Measurements from ENCODE around the gene MDC1.
"Not testable (repeated sequence)": the region's sequence is repeated elsewhere in the genome, so short reads cannot be mapped to it uniquely, and the experiment has no call there.

Gene MDC1

DNA sequence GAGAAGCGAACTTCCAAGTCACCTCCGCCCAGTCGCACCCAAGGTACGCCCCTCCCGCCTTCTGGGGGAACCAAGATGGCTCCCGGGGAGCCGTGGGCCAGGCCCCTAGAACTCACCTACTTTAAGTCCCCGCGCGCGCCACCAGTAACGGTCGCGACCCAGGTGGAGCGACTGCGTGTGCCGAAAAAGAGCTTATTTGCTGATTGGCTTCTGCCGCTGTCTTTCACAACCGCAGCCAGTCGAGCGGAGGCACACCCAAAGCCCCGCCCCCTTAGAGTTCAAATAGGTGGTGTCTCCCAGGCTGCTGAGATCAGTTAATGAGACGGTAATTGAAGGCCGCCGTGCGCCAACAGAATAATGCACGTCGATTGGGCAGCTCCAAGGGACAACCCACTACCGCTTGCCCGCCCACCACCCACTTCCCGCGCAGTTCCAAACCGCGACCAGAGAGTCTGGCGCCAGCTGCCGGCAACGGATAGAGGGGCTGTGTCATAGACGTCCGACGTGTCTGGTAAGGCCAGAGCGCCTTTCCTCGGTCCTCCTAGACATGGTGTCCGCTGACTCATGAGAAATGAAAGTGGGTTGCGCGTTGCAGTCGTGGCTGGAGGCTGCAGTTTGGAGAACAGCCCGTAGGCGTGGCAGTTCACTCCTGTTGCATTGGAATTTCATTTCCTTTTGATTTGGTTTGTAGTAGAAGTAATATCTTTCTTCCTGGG is at the start of gene MDC1:
Gene MDC1, minus strand, starts transcription at position 153 of the 716 bp plus-strand sequence. CDS start 2,106 bp downstream, outside the sequence.
- DNase-seq = peak; percentile 99

DNA sequence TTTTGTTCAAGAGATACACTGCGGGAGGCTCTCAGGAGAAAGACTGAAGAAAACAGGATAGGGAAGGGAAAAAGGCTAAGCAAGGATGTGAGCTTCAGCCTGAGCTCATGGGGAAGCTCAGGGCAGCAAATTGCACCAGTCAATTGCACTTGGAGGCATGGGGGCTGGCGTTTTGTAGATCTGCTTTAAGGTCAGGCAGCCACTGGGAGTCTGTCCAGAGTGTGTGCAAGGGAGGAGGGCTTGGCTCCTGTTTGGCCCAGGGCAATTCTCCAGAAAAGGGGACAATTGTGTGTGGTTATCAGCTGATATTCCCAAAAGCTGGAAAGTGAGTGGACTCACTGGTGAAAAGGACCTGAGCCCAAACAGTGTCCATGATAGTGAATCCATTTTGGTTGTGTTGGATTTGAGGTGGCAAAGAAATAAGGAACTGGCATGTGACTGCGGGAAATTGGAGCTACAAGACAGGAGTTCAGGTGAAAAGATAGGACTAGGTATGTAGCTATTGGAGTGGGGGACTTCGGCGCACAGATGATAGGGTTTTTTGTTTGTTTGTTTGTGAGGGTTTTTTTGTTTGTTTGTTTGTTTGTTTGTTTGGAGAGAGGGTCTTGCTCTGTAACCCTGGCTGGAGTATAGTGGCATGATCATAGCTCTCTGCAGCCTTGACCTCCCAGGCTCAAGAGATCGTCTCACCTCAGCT is 49.5 kb upstream of the MDC1 start:
- no peak for DNase-seq

GRCh38 chr6:30765495-30765894 is 48.4 kb upstream of the MDC1 start:
- not testable (repeated sequence) for DNase-seq

GRCh38 chr6:30764490-30765043 is 47.5 kb upstream of the MDC1 start:
- DNase-seq = not testable (repeated sequence)

GRCh38 chr6:30763618-30764489 is 46.8 kb upstream of the MDC1 start:
- no peak for DNase-seq

DNA sequence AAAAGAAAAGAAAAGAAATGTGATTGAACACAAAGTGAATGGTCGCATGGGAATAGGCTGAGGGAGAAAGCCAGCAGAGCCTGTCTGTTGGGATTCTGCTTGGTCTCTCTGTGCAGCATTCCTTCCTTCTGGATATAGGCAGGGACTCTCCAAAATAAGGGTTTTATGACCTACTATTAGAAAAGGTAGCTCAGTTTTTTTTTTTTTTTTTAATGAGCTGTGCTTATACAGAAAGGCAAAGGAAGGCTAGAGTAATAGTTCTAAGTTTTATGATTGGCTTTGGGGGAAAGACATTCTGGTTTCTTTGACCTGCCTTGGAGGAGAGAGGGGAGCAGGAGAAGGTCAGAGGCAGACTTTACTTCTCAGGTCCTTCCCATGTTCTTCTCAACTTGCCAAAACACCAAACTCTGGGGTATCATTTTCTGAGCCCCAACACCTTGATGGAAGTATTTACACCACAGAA is 46.1 kb upstream of the MDC1 start:
- no peak for DNase-seq

DNA sequence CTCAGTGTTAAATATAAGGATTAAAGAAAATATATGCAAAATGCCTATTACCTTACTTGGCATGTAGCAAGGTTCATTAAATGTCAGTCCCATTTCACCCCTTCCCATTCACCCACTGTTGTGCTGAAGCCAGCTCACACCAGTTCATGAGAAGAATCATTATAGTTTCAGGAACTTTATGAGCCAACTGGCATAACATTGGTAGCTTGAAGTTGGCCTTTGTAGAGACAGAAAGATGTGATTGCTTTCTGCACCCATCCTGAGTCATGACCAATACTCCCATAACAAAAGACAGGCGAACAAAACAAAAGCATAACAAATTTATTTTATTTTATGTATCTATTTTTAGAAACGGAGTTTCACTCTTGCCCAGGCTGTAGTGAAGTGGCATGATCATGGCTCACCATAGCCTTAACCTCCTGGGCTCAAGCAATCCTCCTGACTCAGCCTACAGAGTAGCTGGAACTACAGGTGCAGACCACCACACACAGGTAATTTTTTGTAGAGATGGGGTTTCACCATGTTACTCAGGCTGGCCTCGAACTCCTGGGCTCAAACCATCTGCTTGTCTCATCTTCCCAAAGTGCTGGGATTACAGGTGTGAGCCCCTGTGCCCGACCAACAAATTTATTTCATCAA is 44.8 kb upstream of the MDC1 start:
- no peak for DNase-seq

DNA sequence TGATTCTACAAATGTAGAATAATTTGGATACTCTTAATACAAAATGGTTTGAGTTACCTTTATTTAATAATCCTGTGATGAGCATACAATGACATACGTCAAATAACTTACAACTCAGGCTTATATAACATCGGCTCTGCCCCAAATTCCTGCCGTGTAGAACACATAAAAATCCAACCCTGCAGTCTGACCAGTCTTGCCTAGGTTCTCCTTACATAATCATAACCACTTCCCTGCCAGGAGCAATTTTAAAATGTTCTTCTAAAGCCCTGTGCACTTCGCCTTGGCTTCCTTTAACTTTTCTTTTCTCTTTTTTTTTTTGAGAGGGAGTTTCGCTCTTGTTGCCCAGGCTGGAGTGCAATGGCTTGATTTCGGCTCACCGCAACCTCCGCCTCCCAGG is 43.5 kb upstream of the MDC1 start:
- DNase-seq = no peak

DNA sequence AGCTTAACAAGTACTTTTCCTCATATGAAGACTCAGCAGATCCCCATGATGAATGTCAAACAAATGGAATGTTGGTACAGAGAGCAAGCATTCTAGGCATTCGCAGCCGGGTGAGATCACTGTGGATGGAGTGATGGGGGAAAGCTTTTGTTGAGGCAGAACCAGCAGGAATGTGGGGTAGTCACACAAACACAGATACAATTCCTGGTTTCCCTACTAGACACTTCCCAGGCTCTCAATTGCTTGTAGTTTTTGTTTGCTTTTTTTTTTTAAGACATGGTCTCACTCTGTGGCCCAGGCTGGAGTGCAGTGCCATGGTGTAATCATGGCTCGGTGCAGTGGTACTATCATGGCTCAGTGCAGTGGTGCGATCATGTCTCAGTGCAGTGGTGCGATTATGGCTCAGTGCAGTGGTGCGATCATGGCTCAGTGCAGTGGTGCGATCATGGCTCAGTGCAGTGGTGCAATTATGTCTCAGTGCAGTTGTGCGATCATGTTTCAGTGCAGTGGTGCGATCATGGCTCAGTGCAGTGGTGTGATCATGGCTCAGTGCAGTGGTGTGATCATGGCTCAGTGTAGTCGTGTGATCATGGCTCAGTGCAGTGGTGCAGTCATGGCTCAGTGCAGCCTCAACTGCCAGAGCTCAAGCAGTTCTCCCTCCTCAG is 42.6 kb upstream of the MDC1 start:
- peak; percentile 75 for DNase-seq

DNA sequence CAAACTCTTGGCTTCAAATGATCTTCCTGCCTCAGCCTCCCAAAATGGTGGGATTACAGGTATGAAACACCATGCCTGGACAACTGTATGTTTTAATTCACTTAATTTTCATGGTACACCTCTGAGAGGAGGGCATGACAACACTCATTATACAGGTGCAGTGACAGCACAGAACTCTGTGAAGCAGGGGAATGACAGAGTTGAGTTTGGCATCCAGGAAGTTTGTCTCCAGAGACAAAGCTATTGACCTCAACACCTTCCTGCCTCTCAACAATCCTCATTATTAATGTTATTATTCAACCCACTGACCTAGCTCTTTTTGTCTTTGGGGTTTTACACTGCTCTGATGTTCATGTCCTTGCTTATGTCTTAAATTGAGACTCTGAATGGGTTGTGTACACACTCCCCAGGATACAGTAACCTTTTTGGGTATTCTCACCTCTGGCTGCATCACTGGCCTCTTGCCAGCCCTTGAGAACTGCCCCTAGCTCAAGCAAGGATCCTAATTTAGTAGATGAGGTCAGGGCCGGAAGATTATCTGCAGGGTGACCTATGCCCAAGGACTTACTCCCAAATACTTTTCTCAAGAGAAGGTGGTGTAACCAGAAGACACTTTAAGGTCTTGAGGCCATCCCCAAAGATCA is 40.3 kb upstream of the MDC1 start:
- DNase-seq = no peak

DNA sequence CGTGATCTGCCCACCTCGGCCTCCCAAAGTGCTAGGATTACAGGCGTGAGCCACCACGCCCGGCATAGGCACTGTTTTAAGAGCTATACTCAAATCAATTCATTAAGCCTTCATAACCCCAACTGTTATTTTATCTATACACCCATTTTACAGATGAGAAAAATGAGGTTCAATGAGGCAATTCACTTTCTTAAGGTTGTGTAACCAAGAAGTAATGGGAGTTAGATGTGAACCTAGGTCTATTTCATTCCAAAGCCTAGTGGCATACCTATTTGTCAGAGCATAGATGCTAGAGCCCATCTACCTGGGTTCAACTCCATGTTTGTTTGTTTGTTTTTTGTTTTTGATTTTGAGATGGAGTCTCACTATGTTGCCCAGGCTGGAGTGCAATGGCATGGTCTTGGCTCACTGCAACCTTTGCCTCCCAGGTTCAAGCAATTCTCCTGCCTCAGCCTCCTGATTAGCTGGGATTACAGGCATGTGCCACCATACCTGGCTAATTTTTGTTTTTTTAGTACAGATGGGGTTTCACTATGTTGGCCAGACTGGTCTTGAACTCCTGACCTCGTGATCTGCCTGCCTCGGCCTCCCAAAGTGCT is 39.4 kb upstream of the MDC1 start:
- DNase-seq = not testable (repeated sequence)

DNA sequence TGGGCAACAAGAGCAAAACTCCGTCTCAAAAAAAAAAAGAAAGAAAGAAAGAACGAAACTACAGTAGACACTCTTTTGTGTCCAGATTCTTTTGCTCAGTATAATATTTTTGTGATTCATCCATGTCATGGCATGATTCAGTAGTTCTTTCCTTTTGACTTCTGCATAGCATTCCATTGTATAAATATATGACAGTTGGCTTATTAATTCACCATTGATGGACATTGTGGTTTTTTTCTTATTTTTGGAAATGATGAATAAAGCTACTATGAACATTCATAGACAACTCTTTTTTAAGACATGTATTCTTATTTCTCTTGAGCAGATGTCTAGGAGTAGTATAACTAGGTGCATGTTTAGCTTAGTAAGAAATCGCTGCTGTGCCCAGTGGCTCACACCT is 37.5 kb upstream of the MDC1 start:
- DNase-seq = no peak

DNA sequence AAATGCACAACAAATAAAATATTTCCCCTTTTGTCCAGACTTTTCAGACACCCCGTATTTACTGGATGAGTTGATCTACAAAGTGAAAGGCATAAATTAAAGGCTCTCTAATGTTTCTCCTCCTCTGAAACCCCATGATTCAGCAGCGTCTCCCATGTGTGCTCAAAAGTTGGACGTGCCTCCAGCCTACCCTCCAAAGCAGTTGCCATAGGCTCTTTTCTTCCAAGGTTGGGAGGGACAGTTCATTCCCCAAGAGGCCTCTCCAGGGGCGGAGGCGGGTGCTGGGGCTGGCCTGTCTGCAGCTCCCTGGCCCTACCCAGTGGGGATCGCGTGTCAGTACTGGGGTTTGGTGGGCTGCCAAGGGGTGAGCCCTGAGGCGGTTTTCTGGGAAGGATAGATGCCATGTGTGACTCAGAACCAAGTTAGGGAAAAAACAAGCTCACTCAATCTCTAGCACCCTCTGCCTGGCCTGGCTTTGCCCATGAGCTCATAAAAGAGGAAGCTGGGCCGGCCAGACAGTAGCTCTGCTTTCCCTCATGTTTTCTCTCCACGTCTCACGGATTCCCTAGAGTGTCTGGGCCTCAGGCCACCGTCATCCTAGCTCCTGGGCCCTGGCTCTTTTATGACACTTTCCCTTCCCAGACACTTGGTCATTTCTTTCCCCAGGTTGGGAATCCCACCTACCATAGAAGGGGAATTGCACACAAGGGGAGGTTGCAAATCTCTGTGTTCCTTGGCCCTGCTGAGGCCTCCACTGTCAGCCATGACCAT is 35.3 kb upstream of the MDC1 start:
- peak; percentile 97 for DNase-seq

- no peak for DNase-seq
Observed at GRCh38 chr6:30750379-30750668, 33.2 kb upstream of the MDC1 start.

DNA sequence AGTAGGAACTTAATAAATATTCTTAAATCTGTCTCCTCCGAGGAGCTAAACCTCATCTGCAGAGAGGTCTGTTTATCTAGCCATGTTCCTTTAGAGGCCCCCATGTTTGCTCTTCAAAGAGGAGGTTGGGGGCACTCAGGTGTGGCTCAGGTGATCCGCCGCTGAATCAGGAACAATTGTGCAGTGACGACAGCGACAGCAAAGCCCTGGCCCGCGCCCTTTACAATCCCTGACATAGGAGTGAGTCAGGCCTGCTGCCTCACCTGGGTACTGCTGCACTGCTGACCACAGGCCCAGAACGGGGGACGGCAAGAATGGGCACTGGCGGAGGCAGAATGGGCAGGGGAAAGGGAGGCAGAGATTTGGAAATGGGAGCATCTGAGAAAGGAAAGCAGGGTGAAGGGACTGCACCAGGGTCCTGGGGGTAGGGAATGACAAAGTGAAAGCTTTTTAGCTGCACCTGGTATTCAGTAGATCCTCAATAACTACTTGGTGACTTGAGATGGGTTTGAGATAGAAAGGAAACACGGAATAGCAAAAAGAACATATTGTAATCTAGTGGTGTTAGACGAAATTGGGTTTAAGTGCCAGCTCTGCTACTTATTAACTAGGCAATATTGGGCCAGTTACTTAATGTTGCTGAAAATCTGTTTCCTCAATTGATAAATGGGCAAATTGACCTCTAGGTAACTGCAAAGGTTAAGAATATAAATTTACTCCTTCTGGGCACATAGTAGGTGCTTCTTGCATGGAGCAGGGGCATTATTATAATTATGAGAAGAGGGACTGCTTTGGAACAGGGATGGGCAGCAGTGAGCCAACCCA is 32.7 kb upstream of the MDC1 start:
- DNase-seq = no peak

GRCh38 chr6:30748851-30749540 is 31.9 kb upstream of the MDC1 start:
- no peak for DNase-seq

GRCh38 chr6:30747902-30748769 is 31.1 kb upstream of the MDC1 start:
- no peak for DNase-seq

- no peak for DNase-seq
Observed at GRCh38 chr6:30747300-30747687, 30.2 kb upstream of the MDC1 start.
